AG04449 (cell line): Measurements from ENCODE around the gene CNTN5.

ENCODE experiments used
- CTCF ChIA-PET: fragments of 350-600 bp; formaldehyde crosslinking; extraction: SDS; loops from one replicate; lab custom pipeline; 2021; ENCODE audit warnings: antibody characterized with exemption; lab: Yijun Ruan, JAX
- POLR2A ChIA-PET: fragments of 400-600, 350-600 bp; formaldehyde crosslinking; extraction: SDS; loops from one replicate; lab custom pipeline; 2020; ENCODE audit warnings: antibody characterized with exemption, inconsistent platforms; lab: Yijun Ruan, JAX
- DNase-seq: peaks from one replicate; pipeline ENCODE4 v3.0.0-alpha.2; 2010; ENCODE audit warnings: low read depth, low spot score
- H3K4me3 ChIP-seq: 2 replicates; pipeline ENCODE4 v1.5.1; 2011; ENCODE audit warnings: low read depth, mild to moderate bottlenecking, control low read depth, low read length
- TF ChIP-seq, protein P1 (sequence below): IDR thresholded peaks from one replicate; pipeline ENCODE4 v1.5.1; 2011; ENCODE audit warnings: mild to moderate bottlenecking, moderate library complexity, low read length, control low read depth, inconsistent platforms; ENCODE audit not compliant: insufficient read depth; ENCODE audit errors: missing control alignments

Gene CNTN5

DNA sequence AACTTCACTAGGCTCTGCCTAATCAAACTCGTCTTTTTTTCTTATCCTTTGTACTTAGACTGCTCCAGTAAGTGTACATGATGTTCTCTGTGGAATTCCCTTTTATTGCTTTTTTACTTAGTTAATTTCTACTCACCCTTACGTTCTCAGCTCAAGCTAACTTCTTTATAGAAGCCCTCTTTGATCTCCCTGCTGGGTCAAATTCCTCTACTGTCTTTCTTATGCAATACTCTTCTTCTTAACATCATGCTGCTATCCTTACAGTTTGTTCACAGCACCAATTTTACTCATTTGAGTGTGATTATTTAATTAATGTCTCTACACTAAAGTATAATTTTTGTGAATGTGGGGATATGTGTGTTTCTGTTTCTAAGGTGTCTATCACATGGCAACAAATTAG lies 498.3 kb downstream of the CNTN5 start:
- DNase-seq = no peak
- ChIA-PET CTCF (no interaction called here), POLR2A (no interaction called here)
- no peak overlapping the region for H3K4me3 ChIP-seq
- TF ChIP-seq, protein P1, sequence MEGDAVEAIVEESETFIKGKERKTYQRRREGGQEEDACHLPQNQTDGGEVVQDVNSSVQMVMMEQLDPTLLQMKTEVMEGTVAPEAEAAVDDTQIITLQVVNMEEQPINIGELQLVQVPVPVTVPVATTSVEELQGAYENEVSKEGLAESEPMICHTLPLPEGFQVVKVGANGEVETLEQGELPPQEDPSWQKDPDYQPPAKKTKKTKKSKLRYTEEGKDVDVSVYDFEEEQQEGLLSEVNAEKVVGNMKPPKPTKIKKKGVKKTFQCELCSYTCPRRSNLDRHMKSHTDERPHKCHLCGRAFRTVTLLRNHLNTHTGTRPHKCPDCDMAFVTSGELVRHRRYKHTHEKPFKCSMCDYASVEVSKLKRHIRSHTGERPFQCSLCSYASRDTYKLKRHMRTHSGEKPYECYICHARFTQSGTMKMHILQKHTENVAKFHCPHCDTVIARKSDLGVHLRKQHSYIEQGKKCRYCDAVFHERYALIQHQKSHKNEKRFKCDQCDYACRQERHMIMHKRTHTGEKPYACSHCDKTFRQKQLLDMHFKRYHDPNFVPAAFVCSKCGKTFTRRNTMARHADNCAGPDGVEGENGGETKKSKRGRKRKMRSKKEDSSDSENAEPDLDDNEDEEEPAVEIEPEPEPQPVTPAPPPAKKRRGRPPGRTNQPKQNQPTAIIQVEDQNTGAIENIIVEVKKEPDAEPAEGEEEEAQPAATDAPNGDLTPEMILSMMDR = no peak

DNA sequence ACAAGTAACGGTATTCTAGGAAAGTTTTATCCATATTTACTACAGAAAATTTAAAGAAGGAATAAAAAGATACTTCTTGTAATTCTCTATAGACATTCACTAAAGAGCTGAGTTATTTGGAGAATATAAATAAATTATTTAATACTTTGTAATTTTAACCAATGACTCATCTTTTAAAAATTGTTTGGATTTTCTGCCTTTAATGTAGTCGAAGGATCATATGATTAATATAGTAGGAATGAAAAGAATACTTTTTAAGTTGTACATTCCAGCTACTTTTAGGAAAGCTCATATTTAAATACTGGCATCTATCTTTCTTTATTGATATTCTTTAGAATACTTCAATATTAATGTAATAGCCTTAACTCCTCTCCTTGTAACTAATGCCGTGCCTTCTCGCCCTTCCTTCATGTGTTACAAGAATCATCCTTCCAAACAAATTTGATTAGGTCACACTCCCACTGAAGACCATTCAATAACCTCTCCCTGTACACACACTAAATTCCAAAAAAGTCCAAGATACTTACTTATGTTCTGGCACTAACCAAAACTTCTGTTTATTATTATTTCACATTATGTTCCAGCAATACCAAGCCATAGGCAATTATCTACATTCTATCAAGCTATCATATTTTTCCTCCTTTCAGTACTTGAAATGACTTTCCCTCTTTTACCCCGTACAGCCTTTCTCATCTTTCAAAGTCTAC lies 501.9 kb downstream of the CNTN5 start:
- H3K4me3 ChIP-seq = no peak overlapping the region
- ChIA-PET POLR2A (no interaction called here), CTCF (no interaction called here)
- DNase-seq = no peak
- TF ChIP-seq, protein P1 = no peak

DNA sequence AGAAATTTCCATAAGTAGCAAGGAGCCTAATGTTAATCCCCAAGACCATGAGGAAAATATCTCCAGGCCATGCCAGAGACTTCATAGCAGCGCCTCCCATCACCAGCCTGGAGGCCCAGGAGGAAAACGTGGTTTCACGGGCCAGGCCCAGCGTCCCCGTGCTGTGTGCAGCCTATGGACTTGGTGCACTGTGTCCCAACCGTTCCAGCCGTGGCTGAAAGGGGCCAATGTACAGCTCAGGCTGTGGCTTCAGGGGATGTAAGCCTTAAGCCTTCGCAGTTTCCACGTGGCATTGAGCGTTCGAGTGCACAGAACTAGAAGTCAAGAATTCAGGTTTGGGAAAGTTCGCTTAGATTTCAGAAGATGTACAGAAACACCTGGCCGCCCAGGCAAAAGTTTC lies 510.7 kb downstream of the CNTN5 start:
- no peak for DNase-seq
- ChIA-PET POLR2A (no interaction called here), CTCF (no interaction called here)
- TF ChIP-seq, protein P1 = no peak
- H3K4me3 ChIP-seq = no peak overlapping the region

DNA sequence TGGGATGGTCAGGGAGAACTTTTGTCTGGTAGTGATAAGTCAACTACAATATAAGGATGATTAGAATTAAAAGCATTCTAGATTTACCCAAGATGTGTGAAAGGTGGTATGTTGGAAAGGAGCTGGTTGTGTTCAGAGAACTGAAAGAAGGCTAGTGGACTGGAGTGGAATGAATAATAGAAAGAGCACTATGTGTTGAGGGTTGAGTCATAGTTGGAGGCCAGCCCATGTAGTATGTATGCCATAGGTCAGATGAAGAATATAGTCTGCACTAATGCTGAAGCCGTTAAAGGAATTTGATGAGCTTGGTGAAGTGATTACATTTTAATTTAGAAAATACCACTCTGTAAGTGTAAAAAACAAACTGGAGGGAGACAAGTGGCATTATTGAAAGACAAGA lies 514.1 kb downstream of the CNTN5 start:
- DNase-seq = no peak
- ChIA-PET CTCF (no interaction called here), POLR2A (no interaction called here)
- TF ChIP-seq, protein P1 = no peak
- no peak overlapping the region for H3K4me3 ChIP-seq

DNA sequence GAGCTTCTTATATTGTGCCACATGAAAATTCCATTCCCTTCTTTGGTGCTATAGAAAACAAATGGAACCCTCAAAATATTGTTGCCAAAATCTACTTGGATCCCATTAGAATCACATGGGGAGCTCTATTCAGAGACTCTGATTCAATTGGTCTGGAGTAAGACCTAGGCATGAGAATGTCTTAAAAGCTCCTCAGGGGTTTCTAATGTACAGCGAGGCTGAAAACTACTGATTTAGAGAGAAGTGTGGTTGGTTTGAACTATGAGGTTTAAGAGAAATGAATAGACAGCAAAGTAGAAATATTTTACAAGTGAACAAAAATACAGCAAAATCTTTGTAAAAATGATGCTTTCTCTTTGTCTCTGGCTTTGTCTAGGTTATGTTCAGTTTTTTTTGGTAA lies 514.7 kb downstream of the CNTN5 start:
- CTCF ChIA-PET = no interaction called here
- POLR2A ChIA-PET = no interaction called here
- no peak for DNase-seq
- TF ChIP-seq, protein P1 = no peak
- no peak overlapping the region for H3K4me3 ChIP-seq

DNA sequence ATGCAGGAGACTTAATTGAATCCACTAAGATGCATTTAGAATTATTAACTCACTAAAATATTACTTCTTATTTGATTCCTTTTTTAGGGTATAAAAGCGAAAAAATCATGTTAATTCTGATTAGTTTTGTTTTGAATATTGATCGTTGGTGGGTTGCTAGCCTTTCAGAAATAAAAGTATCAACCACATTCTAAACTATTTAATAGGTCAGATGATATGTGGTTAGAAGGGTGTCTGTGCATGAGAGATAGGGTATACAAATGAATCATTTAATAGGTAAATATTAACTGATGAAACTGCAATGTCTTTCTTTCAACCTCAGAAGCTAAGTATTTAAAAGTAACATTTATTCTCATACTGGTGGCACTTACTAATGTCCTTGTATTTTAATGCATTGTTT lies 515.1 kb downstream of the CNTN5 start:
- ChIA-PET CTCF (no interaction called here), POLR2A (no interaction called here)
- TF ChIP-seq, protein P1 = no peak

More for the DNA sequence above, 515.1 kb downstream of the CNTN5 start:
- H3K4me3 ChIP-seq = no peak overlapping the region
- no peak for DNase-seq
